Measurements from ENCODE around the gene MRPL27. TPM values are rescaled to one million over a fixed set of nuclear protein-coding genes. Genes with fewer than 3 reads are reported as not detected.
A peak's percentile ranks its signal among the peaks of the same experiment; 100 is the strongest.

The MRPL27 gene
- total and polyA plus RNA-seq, 2 donors (not counting 1 experiment from before 2014, with no cell fraction given): 32.5 to 40.2 TPM

GRCh38 chr17:50371526-50371925 is 1.5 kb downstream of the MRPL27 start:
- H3K9me3 Mint-ChIP-seq (ENCODE audit: insufficient read depth): no peaks in the 10 kb centered on the region
- ChIA-PET POLR2A (interaction anchor here (1.3 kb wide), 1 partner anchor 108 kb away, joined by 4 read pairs; no protein-coding TSS in a partner anchor), CTCF (interaction anchor here (0.8 to 4.3 kb wide), 4 partner anchors 9 to 26 kb away, joined by 3 to 27 read pairs (median 4); partner anchors contain the start of gene LRRC59)
- Histone ChIP-seq H3K9ac (ENCODE audit: low read length) (no peak overlapping the region), H2AFZ (ENCODE audit: insufficient read depth, low read depth, low read length, poor library complexity, severe bottlenecking) (no peak overlapping the region), H3K4me2 (replicated peaks; ENCODE audit: low read depth, low read length, poor library complexity, severe bottlenecking) (peak overlapping the region; percentile 86), H3K4me3 (ENCODE audit: control extremely low read depth in 1 of 5, extremely low read depth in 1 of 5, insufficient read depth in 1 of 5, low read depth in 2 of 5, low read length in 4 of 5) (no peak overlapping the region), H3K36me3 (replicated peaks in 1 of 2; ENCODE audit: control extremely low read depth in 1 of 2, control insufficient read depth in 1 of 2, extremely low read depth in 1 of 2, insufficient read depth in 2 of 2, low read length in 1 of 2) (peaks cover 0 to 43% of the 10 kb centered on the region in 2 experiments), H3K27me3 (replicated peaks in 1 of 4; ENCODE audit: control extremely low read depth in 1 of 4, control insufficient read depth in 3 of 4, insufficient read depth in 4 of 4, low read length in 3 of 4) (no peaks in the 10 kb centered on the region), H3K27ac (ENCODE audit: low read length in 2 of 2) (no peak overlapping the region), H4K20me1 (ENCODE audit: control insufficient read depth, insufficient read depth, low read length, poor library complexity, severe bottlenecking) (peaks cover 33% of the 10 kb centered on the region), H3K4me1 (ENCODE audit: control insufficient read depth in 2 of 2, insufficient read depth in 2 of 2, low read length in 2 of 2) (peaks cover 14 to 19% of the 10 kb centered on the region in 2 donors), H3K79me2 (ENCODE audit: control insufficient read depth, insufficient read depth, low read length) (peaks cover 31% of the 10 kb centered on the region), H3K9me3 (ENCODE audit: control extremely low read depth in 1 of 3, control insufficient read depth in 2 of 3, insufficient read depth in 1 of 3, low read length in 2 of 3) (no peaks in the 10 kb centered on the region)
- H3K27ac Mint-ChIP-seq: peak overlapping the region; percentile 48
- intact Hi-C loops (cut with micrococcal nuclease): loop anchor here (10.0 kb wide), 2 partner anchors 53 to 277 kb away; partner anchors contain the start of genes ACSF2 and PDK2
- WGBS (ENCODE audit: insufficient coverage): 100% methylated on average over 2 of the region's 2 CpGs
- ATAC-seq (ENCODE audit: low read depth): no peak
- TF ChIP-seq EZH2 (IDR thresholded peaks at IDR 0.05; ENCODE audit: borderline replicate concordance, insufficient read depth, low read depth, low read length, poor library complexity, severe bottlenecking) (no peak), CTCF (IDR thresholded peaks at IDR 0.05) (no peak)
- no peak for DNase-seq
- H3K27me3 Mint-ChIP-seq: no peaks in the 10 kb centered on the region
- H3K4me1 Mint-ChIP-seq: peaks cover 23% of the 10 kb centered on the region
- H3K4me3 Mint-ChIP-seq: peak overlapping the region; percentile 100

GRCh38 chr17:50370052-50370451 is 2.9 kb downstream of the MRPL27 start:
- Histone ChIP-seq H2AFZ (ENCODE audit: insufficient read depth, low read depth, low read length, poor library complexity, severe bottlenecking) (no peak overlapping the region), H3K79me2 (ENCODE audit: control insufficient read depth, insufficient read depth, low read length) (peaks cover 31% of the 10 kb centered on the region), H3K27me3 (replicated peaks in 1 of 4; ENCODE audit: control extremely low read depth in 1 of 4, control insufficient read depth in 3 of 4, insufficient read depth in 4 of 4, low read length in 3 of 4) (no peaks in the 10 kb centered on the region), H3K27ac (ENCODE audit: low read length in 2 of 2) (no peak overlapping the region), H3K9me3 (ENCODE audit: control extremely low read depth in 1 of 3, control insufficient read depth in 2 of 3, insufficient read depth in 1 of 3, low read length in 2 of 3) (no peaks in the 10 kb centered on the region), H3K4me1 (ENCODE audit: control insufficient read depth in 2 of 2, insufficient read depth in 2 of 2, low read length in 2 of 2) (peaks cover 14 to 19% of the 10 kb centered on the region in 2 donors), H3K4me3 (ENCODE audit: control extremely low read depth in 1 of 5, extremely low read depth in 1 of 5, insufficient read depth in 1 of 5, low read depth in 2 of 5, low read length in 4 of 5) (no peak overlapping the region), H4K20me1 (ENCODE audit: control insufficient read depth, insufficient read depth, low read length, poor library complexity, severe bottlenecking) (peaks cover 38% of the 10 kb centered on the region), H3K9ac (ENCODE audit: low read length) (no peak overlapping the region), H3K36me3 (replicated peaks in 1 of 2; ENCODE audit: control extremely low read depth in 1 of 2, control insufficient read depth in 1 of 2, extremely low read depth in 1 of 2, insufficient read depth in 2 of 2, low read length in 1 of 2) (peaks cover 0 to 58% of the 10 kb centered on the region in 2 experiments), H3K4me2 (replicated peaks; ENCODE audit: low read depth, low read length, poor library complexity, severe bottlenecking) (no peak overlapping the region)
- intact Hi-C loops (cut with micrococcal nuclease): loop anchor here (10.0 kb wide), 2 partner anchors 55 to 275 kb away; partner anchors contain the start of genes ACSF2 and PDK2
- DNase-seq (no peak), ATAC-seq (ENCODE audit: low read depth) (no peak)
- POLR2A ChIA-PET: no interaction called here
- H3K4me1 Mint-ChIP-seq: peaks cover 23% of the 10 kb centered on the region
- H3K4me3 Mint-ChIP-seq: no peak overlapping the region
- TF ChIP-seq EZH2 (IDR thresholded peaks at IDR 0.05; ENCODE audit: borderline replicate concordance, insufficient read depth, low read depth, low read length, poor library complexity, severe bottlenecking) (no peak), CTCF (IDR thresholded peaks at IDR 0.05) (no peak)
- CTCF ChIA-PET: interaction anchor here (0.8 to 4.3 kb wide), 5 partner anchors 8 to 193 kb away, joined by 3 to 27 read pairs (median 4); partner anchors contain the start of genes LRRC59 and XYLT2
- no peak overlapping the region for H3K27ac Mint-ChIP-seq
- WGBS (ENCODE audit: insufficient coverage): 100% methylated on average over 4 of the region's 5 CpGs
- no peaks in the 10 kb centered on the region for H3K27me3 Mint-ChIP-seq
- H3K9me3 Mint-ChIP-seq (ENCODE audit: insufficient read depth): no peaks in the 10 kb centered on the region

Data from B cell (primary cell).